HepG2 (cell line): Measurements from ENCODE around the gene SPTBN2. TPM values are rescaled to one million over a fixed set of nuclear protein-coding genes. Genes with fewer than 3 reads are reported as not detected.

Experiments used
- CREM ChIP-seq, 2 experiments: sonication (generic) in 1 of 2; formaldehyde crosslinking in 1 of 2; IDR thresholded peaks; 2 replicates each; pipeline versions ENCODE4 v1.4.0 to v1.6.1; 2016 to 2020; ENCODE audit warnings: antibody characterized with exemption in 1 of 2, mild to moderate bottlenecking in 1 of 2, missing genetic modification reagents in 1 of 2
- ELF4 ChIP-seq: sonication (generic); formaldehyde crosslinking; IDR thresholded peaks from 2 replicates; pipeline ENCODE4 v1.5.0; 2020; ENCODE audit warnings: missing genetic modification reagents, mild to moderate bottlenecking, moderate library complexity, borderline replicate concordance
- GMEB2 ChIP-seq: IDR thresholded peaks from 2 replicates; pipeline ENCODE4 v1.6.1; 2016; ENCODE audit warnings: missing biosample characterization, missing genetic modification reagents, low read depth
- HNF4G ChIP-seq, 2 experiments: sonication (generic) in 1 of 2; formaldehyde crosslinking in 1 of 2; IDR thresholded peaks; 2 replicates each; pipeline versions ENCODE4 v1.4.0 to v1.6.1; 2011 to 2020; ENCODE audit warnings: borderline replicate concordance in 2 of 2, low read depth in 2 of 2, mild to moderate bottlenecking in 2 of 2, low read length in 1 of 2, missing genetic modification reagents in 1 of 2, moderate library complexity in 1 of 2
- MLXIP ChIP-seq: sonication (generic); formaldehyde crosslinking; IDR thresholded peaks from 2 replicates; pipeline ENCODE4 v1.9.0; 2021; ENCODE audit warnings: missing genetic modification reagents, borderline replicate concordance
- NBN ChIP-seq: fragments of 450-650 bp; conservative IDR thresholded peaks from 2 replicates; pipeline ENCODE4 v1.6.1; 2017
- PPARG ChIP-seq: conservative IDR thresholded peaks from 2 replicates; pipeline ENCODE4 v1.6.1; 2016; ENCODE audit warnings: missing biosample characterization, missing genetic modification reagents
- REL ChIP-seq: sonication (generic); formaldehyde crosslinking; conservative IDR thresholded peaks from 2 replicates; pipeline ENCODE4 v1.8.0; 2022; ENCODE audit warnings: mild to moderate bottlenecking, missing genetic modification reagents, moderate library complexity
- SOX13 ChIP-seq, 3 experiments: fragments of 450-650 bp in 1 of 3; sonication (generic) in 1 of 3; formaldehyde crosslinking in 1 of 3; IDR thresholded peaks in 2 of 3; conservative IDR thresholded peaks in 1 of 3; 2 replicates each; pipeline versions ENCODE4 v1.5.0 to v1.6.1; 2016 to 2020; ENCODE audit warnings: antibody characterized with exemption in 1 of 3, mild to moderate bottlenecking in 1 of 3, missing compliant biosample characterization in 1 of 3, missing genetic modification reagents in 1 of 3, moderate library complexity in 1 of 3
- SRSF9 ChIP-seq: fragments of 200-400 bp; formaldehyde crosslinking; IDR thresholded peaks from 2 replicates; pipeline ENCODE4 v1.6.1; 2018; ENCODE audit warnings: borderline replicate concordance, mild to moderate bottlenecking, low read depth, low read length; ENCODE audit not compliant: insufficient read depth, poor library complexity, severe bottlenecking
- ZBTB10 ChIP-seq: sonication (generic); formaldehyde crosslinking; IDR thresholded peaks from 2 replicates; pipeline ENCODE4 v1.4.0; 2020; ENCODE audit warnings: missing genetic modification reagents, borderline replicate concordance
- ZNF12 ChIP-seq: sonication (generic); formaldehyde crosslinking; IDR thresholded peaks from 2 replicates; pipeline ENCODE4 v1.5.0; 2020; ENCODE audit warnings: missing genetic modification reagents
- ZNF44 ChIP-seq: sonication (generic); formaldehyde crosslinking; IDR thresholded peaks from 2 replicates; pipeline ENCODE4 v1.5.1; 2020; ENCODE audit warnings: mild to moderate bottlenecking, missing genetic modification reagents
- polyA plus RNA-seq, 8 experiments: library from polyadenylated mRNA; depleted of rRNA in 3 of 8; stranded (reverse) in 7 of 8; unstranded in 1 of 8; fragments of >200 nt; fragmentation: Illumina TruSeq in 4 of 8; extraction: Trizol in 4 of 8; gene quantifications; 2 replicates each; pipeline versions ENCODE4 v1.2.1 to v1.2.3, GENCODE V29; 2011 to 2016; ENCODE audit warnings: low read depth in 4 of 8, missing spikeins in 1 of 8, mixed read lengths in 1 of 8; ENCODE audit not compliant: insufficient read depth in 1 of 8
- total RNA-seq, 5 experiments: library from RNA; depleted of rRNA; stranded (reverse); fragments of >200 nt; fragmentation: Illumina TruSeq; extraction: Trizol; gene quantifications; 2 replicates each; pipeline ENCODE4 v1.2.3, GENCODE V29; 2016; ENCODE audit warnings: low read depth in 1 of 5
- TF ChIP-seq, protein P1 (sequence below): sonication (generic); formaldehyde crosslinking; IDR thresholded peaks from 2 replicates; pipeline ENCODE4 v1.8.0; 2022; ENCODE audit warnings: missing genetic modification reagents, mild to moderate bottlenecking, inconsistent platforms, borderline replicate concordance
- TF ChIP-seq, protein P2 (sequence below): sonication (generic); formaldehyde crosslinking; conservative IDR thresholded peaks from 2 replicates; pipeline ENCODE4 v1.8.0; 2022; ENCODE audit warnings: mild to moderate bottlenecking, moderate library complexity, missing genetic modification reagents

Gene SPTBN2
- total and polyA plus RNA-seq, 2 of the 13 experiments (the other 11 are each of a cell fraction or from before 2014, with no cell fraction given) = 0.65 to 4.0 TPM

- TF ChIP-seq, protein P1, sequence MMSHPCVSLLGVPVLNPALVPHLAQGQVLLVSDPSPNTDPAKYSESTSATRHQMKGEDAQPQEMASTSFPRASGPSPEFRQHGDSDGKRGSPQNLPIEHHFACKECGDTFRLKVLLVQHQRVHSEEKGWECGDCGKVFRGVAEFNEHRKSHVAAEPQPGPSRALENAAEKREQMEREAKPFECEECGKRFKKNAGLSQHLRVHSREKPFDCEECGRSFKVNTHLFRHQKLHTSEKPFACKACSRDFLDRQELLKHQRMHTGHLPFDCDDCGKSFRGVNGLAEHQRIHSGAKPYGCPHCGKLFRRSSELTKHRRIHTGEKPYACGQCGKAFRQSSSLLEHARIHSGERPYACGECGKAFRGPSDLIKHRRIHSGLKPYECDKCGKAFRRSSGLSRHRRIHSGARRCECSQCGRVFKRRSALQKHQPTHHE = no peak
- TF ChIP-seq HNF4G (IDR thresholded peaks at IDR 0.05; ENCODE audit: borderline replicate concordance, low read depth, low read length) = no peak
- no peak for TF ChIP-seq HNF4G (CRISPR knock-in tag; IDR thresholded peaks at IDR 0.05; ENCODE audit: borderline replicate concordance, low read depth)
- TF ChIP-seq CREM (IDR thresholded peaks at IDR 0.05) = peak; percentile 69
- no peak; the same call in 1 of the 2 replicates for TF ChIP-seq CREM (CRISPR knock-in tag; IDR thresholded peaks at IDR 0.05)
- TF ChIP-seq, protein P2, sequence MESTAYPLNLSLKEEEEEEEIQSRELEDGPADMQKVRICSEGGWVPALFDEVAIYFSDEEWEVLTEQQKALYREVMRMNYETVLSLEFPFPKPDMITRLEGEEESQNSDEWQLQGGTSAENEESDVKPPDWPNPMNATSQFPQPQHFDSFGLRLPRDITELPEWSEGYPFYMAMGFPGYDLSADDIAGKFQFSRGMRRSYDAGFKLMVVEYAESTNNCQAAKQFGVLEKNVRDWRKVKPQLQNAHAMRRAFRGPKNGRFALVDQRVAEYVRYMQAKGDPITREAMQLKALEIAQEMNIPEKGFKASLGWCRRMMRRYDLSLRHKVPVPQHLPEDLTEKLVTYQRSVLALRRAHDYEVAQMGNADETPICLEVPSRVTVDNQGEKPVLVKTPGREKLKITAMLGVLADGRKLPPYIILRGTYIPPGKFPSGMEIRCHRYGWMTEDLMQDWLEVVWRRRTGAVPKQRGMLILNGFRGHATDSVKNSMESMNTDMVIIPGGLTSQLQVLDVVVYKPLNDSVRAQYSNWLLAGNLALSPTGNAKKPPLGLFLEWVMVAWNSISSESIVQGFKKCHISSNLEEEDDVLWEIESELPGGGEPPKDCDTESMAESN (CRISPR knock-in tag) = no peak
- 0 out of 2 replicates have a peak, but pooled peaks have one; percentile 21 for TF ChIP-seq SOX13 (IDR thresholded peaks at IDR 0.05)
- no peak; a peak in 1 of 4 replicates for TF ChIP-seq SOX13 (CRISPR knock-in tag; conservative IDR thresholded peaks at IDR 0.05 in 1 of 2, IDR thresholded peaks at IDR 0.05 in 1 of 2)
- peak; percentile 56; the same call in 1 of the 2 replicates for TF ChIP-seq ZBTB10
- 0 out of 2 replicates have a peak, but pooled peaks have one; percentile 28 for TF ChIP-seq PPARG
- peak; percentile 61; the same call in 1 of the 2 replicates for TF ChIP-seq ZNF44 (CRISPR knock-in tag)
- TF ChIP-seq SRSF9 = no peak
- no peak for TF ChIP-seq MLXIP (CRISPR knock-in tag)
- TF ChIP-seq ELF4 (CRISPR knock-in tag) = peak; percentile 55; the same call in 1 of the 2 replicates
- TF ChIP-seq ZNF12 (CRISPR knock-in tag) = no peak
- TF ChIP-seq REL (CRISPR knock-in tag) = no peak
- TF ChIP-seq GMEB2 = 0 out of 2 replicates have a peak, but pooled peaks have one; percentile 30
- no peak for TF ChIP-seq NBN
These were observed 51.2 kb downstream of the SPTBN2 start, which contains the start of gene RBM4B (continued) for GRCh38 chr11:66677599-66678375.
